ENCODE data around the gene TMEM132C.

- TF ChIP-seq CTCF (IDR thresholded peaks at IDR 0.05) (no peak), POLR2AphosphoS5 (IDR thresholded peaks at IDR 0.05) (no peak), POLR2A (IDR thresholded peaks at IDR 0.05) (no peak)
Measured at GRCh38 chr12:128708789-128709188, 441.8 kb downstream of the TMEM132C start.
